GM12801 (cell line): Measurements from ENCODE around the gene RFNG.

Experiments
- CTCF ChIP-seq: IDR thresholded peaks from one replicate; pipeline ENCODE4 v1.5.1; 2011; ENCODE audit warnings: control low read depth; ENCODE audit not compliant: insufficient read length; ENCODE audit errors: extremely low read depth

RFNG gene

GRCh38 chr17:82097184-82097918 is 45.7 kb upstream of the RFNG start:
- no peak for TF ChIP-seq CTCF

GRCh38 chr17:82096709-82097183 is 45.1 kb upstream of the RFNG start:
- TF ChIP-seq CTCF = no peak

- no peak for TF ChIP-seq CTCF
These were observed 44.4 kb upstream of the RFNG start for GRCh38 chr17:82095777-82096708.

- TF ChIP-seq CTCF = no peak
These were observed 43.5 kb upstream of the RFNG start for GRCh38 chr17:82094931-82095776.

GRCh38 chr17:82092995-82093751 is 41.6 kb upstream of the RFNG start:
- no peak for TF ChIP-seq CTCF

- TF ChIP-seq CTCF = no peak
These were observed 41.0 kb upstream of the RFNG start for GRCh38 chr17:82092628-82092994.
